Endothelial cell of hepatic sinusoid (primary cell): ENCODE measurements around the gene NLRP7.
"Not testable (repeated sequence)": the region's sequence is repeated elsewhere in the genome, so short reads cannot be mapped to it uniquely, and the experiment has no call there.

ENCODE experiments used
- in situ Hi-C: cut with HindIII; loops from 2 replicates; pipeline ENCODE4 v1.10.0; 2017; ENCODE audit warnings: low sequenced_read_pairs

Gene NLRP7

DNA sequence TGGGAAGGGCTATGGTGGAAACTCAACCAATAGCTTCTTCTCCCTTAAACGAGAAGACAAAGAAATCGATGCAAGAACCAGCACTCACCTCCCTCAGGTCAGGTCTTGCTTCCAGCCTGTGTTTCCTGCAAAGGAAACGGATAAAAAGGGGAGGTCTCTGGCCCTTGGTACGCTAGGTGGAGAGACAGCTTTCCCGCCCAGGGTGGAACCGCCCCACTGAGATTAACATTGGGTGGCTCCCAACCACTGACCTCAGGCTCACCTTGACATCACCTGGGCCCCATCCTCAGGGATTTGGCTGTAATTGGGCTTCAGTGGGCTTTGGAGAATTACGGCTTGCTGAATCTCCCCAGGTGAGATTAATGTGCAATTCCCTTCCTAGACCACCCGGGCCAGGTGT lies at the start of gene NLRP7:
Gene NLRP7 (minus strand): TSS at position 150 of the 400 bp plus-strand sequence.
- in situ Hi-C loops: no loop called here

DNA sequence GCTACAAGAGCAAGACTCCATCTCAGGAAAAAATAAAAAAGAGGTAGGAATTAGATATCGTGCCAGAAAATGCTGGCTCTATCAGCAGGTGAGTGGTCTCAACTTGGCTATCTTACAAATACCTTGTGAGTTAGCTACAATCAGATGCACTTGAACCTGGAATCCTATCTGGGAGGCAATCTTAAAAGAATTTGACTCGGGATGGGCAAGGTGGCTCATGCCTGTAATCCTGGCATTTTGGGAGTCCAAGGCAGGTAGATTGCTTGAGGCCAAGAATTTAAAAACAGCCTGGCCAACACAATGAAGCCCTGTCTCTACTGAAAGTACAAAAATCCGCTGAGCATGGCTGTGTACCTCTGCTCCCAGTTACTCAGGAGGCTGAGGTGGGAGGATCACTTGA lies 48.2 kb upstream of the NLRP7 start:
- in situ Hi-C loops: no loop called here

DNA sequence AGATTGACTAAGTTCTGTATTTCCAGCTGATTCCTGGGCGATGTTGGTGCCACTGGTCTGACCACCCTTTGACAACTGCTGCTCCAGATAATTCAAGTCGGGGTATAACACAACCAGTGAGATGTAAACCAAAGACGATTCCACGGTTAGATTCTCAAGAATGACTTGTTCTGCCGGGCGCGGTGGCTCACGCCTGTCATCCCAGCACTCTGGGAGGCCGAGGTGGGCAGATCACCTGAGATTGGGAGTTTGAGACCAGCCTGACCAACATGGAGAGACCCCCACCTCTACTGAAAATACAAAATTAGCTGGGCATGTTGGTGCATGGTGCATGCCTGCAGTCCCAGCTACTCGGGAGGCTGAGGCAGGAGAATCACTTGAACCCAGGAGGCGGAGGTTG lies 42.2 kb upstream of the NLRP7 start:
- in situ Hi-C loops: not testable (repeated sequence)

DNA sequence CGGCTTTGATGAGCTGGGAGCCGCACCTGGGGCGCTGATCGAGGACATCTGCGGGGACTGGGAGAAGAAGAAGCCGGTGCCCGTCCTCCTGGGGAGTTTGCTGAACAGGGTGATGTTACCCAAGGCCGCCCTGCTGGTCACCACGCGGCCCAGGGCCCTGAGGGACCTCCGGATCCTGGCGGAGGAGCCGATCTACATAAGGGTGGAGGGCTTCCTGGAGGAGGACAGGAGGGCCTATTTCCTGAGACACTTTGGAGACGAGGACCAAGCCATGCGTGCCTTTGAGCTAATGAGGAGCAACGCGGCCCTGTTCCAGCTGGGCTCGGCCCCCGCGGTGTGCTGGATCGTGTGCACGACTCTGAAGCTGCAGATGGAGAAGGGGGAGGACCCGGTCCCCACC lies 35.2 kb upstream of the NLRP7 start:
- in situ Hi-C loops: not testable (repeated sequence)

DNA sequence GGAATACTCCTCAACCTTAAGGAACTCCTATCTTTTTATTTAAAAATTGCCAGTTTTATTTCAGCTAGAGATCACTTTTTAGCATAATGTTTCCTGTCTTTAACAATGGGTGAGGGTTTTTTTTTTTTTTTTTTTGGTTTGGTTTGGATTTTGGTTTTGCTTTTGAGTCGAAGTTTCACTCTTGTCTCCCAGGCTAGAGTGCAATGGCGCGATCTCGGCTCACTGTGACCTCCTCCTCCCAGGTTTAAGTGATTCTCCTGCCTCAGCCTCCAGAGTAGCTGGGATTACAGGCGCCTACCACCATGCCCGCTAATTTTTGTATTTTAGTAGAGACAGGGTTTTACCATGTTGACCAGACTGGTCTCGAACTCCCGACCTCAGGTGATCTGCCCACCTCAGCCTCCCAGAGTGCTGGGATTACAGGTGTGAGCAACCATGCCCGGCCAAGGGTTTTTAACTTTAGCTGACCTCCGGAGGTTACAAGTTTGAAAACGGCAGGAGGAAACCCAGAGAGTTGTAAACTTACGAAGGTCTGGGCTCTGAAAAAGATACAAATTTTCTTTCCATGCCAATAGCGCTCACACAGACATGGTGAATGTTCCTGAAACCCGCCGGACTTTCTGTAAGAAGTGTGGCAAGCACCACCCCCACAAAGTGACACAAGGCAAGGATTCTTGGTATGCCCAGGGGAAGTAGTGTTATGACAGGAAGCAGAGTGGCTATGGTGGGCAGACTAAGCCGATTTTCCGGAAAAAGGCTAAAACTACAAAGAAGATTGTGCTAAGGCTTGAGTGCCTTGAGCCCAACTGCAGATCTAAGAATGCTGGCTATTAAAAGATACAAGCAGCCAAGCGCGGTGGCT lies 26.1 kb upstream of the NLRP7 start:
- in situ Hi-C loops: not testable (repeated sequence)

DNA sequence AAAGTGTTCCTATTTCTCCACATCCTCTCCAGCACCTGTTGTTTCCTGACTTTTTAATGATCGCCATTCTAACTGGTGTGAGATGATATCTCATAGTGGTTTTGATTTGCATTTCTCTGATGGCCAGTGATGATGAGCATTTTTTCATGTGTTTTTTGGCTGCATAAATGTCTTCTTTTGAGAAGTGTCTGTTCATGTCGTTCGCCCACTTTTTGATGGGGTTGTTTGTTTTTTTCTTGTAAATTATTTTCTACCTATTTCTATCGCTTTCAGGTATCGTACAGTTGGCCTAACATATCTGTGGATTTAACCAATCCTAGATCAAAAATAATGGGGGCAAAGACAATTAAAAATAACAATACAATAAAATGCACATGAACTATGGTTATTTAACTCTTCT lies 24.1 kb upstream of the NLRP7 start:
- in situ Hi-C loops: not testable (repeated sequence)

DNA sequence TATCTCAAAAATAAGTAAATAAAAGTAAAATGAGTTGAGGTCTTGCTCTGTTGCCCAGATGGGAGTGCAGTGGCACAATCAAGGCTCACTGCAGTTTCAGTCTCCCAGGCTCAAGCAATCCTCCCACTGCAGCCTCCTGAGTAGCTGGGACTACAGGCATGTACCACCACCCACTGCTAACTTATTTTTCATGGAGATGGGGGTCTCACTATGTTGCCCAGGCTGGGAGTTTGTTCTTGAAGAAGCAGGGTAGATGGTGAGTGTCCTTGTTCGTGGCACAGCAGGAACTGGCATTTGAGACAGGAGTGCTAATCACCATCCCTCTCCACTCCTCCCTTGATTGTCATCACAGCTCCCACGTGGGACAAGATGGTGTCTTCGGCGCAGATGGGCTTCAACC lies 22.3 kb upstream of the NLRP7 start:
- in situ Hi-C loops: no loop called here

DNA sequence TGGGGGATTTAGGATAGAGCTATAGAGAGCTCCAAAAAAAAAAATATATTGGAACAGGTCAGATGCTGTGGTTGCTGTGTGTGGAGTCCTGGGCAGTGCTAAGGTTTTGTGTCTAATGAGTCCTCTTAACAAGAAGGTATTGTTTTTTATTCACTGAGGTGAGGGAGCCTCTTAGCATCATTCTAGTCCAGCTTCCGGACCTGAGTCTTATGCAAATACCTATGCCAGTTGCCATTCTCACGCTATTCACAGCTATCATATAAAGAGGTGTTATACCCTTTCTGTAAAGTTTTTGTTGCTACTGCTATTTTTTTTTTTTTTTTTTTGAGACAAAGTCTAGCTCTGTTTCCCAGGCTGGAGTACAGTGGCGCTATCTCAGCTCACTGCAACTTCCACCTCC lies 20.3 kb upstream of the NLRP7 start:
- in situ Hi-C loops: no loop called here

DNA sequence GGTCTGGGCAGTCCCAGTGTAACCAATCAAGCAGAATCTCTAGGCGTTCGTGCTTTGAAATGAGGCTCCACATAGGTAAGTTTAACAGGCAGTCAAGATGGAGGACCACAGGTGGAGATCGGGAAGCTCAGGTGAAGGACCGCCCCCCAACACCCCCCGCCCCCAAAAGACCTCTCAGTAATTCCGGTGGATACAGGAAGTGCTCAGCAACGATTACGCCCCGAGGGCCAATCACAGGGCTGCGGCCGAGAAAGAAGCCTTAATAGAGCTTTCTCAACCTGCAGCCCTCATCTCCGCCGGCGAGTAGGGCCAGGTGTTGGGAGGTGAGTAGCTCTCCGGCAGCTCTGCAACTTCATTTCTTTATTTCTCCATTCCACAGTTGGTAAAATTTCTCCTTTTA lies 17.7 kb upstream of the NLRP7 start:
- in situ Hi-C loops: not testable (repeated sequence)

DNA sequence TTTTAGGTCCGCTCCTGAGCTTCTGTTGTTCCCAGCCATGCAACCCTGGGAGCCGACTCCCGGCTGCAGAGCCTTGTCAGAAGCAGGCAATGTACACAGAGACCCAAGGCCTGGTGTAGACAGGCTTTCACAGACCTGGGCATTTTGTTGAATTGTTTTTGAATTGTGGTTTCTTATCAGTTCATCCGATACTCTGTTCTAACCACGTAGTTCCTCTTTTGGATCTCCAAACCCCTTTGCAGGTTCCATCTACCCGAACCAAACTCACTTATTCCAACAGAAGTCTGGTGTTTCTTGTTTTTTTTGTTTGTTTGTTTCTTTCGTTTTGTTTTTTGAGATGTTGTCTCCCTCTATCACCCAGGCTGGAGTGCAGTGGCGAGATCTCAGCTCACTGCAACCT lies 12.5 kb upstream of the NLRP7 start:
- in situ Hi-C loops: no loop called here

DNA sequence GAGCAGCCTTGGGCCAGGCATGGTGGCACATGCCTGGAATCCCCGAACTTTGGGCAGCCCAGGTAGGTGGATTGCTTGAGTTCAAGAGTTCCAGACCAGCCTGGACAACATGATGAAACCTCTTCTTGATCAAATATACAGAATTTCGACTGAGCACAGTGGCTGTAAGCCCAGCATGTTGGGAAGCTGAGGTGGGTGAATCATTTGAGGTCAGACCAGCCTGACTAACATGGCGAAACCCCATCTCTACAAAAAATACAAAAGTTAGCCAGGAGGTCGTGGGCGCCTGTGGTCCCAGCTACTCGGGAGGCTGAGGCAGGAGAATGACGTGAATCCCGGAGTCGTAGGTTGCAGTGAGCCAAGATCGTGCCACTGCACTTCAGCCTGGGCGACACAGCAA lies 8.0 kb upstream of the NLRP7 start:
- in situ Hi-C loops: no loop called here

DNA sequence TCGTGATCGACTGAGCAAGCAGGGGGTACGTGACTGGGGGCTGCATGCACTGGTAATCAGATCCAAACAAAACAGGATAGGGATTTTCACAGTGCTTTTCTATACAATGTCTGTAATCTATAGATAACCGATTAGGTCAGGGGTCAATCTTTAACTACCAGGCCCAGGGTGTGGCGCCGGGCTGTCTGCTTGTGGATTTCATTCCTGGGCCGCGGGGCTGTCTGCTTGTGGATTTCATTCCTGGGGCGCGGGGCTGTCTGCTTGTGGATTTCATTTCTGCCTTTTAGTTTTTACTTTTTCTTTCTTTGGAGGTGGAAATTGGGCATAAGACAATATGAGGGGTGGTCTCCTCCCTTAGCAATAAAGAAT lies 6.0 kb upstream of the NLRP7 start:
- in situ Hi-C loops: not testable (repeated sequence)

DNA sequence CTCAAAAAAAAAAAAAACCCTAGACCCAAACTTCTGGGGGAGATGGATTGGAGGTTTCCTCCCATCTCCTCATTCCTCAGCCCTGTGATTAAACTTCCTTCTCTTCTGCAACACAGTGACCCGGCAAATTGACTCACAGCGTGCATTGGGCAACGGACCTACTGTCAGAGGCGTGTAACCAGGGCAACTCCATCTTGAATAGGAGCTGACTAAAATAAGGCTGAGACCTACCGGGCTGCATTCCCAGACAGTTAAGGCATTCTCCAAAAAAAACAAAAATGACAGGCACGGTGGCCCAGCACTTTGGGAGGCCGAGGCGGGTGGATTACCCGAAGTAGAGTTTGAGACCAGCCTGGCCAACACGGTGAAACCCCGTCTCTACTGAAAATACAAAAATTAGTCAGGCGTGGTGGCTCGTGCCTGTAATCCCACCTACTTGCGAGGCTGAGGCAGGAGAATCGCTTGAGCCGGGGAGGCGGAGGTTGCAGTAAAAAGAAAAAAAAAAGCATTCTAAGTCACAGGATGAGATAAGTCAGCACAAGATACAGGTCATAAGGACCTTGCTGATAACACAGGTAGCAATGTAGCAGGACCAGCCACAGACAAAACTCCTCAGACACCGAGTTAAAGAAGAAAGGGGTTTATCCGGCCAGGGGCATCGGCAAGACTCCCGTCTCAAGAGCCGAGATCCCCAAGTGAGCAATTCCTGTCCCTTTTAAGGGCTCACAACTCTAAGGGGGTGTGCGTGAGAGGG lies 5.4 kb upstream of the NLRP7 start:
- in situ Hi-C loops: no loop called here

DNA sequence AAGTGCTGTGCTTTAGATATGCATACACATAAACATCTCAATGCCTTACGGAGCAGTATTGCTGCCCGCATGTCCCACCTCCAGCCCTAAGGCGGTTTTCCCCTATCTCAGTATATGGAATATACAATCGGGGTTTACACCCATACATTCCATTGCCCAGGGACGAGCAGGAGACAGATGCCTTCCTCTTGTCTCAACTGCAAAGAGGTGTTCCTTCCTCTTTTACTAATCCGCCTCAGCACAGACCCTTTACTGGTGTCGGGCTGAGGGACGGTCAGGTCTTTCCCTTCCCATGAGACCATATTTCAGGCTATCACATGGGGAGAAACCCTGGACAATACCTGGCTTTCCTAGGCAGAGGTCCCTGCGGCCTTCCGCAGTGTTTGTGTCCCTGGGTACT lies 3.2 kb upstream of the NLRP7 start:
- in situ Hi-C loops: not testable (repeated sequence)

DNA sequence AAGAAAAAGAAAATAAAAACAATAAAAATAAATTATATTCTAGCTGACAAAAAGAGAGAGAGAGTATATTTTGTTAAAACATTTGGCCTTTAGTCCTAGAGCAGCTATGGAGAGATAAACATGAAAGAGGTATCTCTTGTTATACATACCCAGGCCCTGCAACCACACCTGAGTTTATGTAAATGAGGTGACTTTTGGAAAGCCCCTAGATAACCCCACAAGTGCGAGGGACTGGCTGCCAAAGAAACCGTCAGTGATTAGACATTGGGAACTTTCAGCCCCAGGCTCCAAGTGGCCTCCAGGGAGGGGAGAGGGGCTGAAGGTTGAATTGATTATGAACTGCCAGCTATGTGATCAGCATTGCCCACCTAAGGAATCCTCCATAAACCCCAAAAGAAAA lies 2.1 kb upstream of the NLRP7 start:
- in situ Hi-C loops: no loop called here

DNA sequence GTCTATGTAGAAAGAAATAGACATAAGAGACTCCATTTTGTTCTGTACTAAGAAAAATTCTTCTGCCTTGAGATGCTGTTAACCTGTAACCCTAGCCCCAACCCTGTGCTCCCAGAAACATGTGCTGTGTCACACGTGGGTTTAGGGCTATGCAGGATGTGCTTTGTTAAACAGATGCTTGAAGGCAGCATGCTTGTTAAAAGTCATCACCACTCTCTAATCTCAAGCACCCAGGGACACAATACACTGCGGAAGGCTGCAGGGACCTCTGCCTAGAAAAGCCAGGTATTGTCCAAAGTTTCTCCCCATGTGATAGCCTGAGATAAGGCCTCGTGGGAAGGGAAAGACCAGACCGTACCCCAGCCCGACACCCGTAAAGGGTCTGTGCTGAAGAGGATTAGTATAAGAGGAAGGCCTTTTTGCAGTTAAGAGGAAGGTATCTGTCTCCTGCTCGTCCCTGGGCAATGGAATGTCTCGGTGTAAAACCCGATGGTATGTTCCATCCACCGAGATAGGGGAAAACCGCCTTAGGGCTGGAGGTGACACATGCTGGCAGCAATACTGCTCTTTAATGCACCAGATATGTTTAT lies 3.5 kb downstream of the NLRP7 start:
- in situ Hi-C loops: not testable (repeated sequence)

DNA sequence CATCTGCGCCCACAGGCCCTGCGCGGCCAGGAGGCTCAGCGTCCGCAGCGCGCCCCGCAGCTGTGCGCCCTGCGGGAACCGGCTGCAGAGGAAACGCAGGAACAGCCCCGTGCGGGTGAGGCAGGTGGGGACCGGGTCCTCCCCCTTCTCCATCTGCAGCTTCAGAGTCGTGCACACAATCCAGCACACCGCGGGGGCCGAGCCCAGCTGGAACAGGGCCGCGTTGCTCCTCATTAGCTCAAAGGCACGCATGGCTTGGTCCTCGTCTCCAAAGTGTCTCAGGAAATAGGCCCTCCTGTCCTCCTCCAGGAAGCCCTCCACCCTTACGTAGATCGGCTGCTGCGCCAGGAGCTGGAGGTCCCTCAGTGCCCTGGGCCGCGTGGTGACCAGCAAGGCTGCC lies 7.8 kb downstream of the NLRP7 start:
- in situ Hi-C loops: not testable (repeated sequence)

DNA sequence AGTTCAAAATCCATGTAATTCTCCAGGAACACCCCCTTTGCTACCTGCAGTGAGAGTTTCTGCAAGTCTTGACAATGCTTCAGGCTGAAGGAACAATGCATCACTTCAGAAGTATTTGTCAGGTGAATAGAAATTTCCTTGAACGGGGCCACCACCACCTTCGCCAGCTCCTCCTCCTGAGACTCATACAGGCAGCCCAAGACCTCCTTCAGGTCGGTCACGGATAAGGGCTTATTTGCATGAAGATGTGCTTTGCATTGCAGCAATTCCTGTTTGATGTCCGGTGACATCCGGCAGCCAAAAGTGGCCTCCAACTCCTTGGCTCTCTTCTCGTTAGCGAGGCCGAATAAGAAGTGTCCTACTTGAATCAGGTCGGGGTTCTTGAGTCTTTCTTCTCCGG lies 8.4 kb downstream of the NLRP7 start:
- in situ Hi-C loops: no loop called here

DNA sequence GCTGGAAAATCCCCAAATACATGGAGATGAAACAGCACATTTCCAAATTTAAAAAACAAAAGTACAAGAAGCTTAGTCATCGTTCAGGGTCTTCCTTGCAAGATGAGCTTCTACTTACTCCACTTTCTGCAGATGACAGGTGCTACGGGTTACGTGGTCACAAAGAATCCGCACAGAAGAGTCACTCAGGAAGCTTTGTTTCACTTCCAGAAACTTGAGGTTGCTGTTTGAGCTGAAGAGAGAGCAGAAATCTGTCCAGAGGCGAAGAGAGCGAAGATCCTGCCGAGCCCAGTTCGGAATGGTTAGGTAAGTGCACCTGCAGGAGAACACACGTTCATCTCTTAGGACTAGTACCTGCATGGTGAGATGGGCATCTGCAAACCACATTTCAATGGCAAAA lies 9.4 kb downstream of the NLRP7 start:
- in situ Hi-C loops: no loop called here

DNA sequence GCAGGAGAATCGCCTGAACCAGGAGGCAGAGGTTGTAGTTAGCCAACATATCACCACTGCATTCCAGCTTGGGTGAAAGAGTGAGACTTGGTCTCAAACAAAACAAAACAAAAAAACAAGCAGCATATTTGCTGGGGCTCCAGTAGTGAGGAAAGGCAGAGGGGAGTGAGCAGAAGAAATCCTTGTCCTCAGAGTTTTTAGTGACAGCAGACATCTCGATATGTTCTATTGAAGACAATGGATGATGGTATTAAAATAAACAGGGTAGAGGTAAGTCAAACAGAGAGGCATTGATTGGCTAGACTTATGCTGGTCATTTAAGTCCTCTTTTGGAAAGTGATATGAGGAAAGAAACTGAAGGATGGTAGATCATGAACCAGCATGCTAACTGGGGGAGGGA lies 19.0 kb downstream of the NLRP7 start:
- in situ Hi-C loops: no loop called here

DNA sequence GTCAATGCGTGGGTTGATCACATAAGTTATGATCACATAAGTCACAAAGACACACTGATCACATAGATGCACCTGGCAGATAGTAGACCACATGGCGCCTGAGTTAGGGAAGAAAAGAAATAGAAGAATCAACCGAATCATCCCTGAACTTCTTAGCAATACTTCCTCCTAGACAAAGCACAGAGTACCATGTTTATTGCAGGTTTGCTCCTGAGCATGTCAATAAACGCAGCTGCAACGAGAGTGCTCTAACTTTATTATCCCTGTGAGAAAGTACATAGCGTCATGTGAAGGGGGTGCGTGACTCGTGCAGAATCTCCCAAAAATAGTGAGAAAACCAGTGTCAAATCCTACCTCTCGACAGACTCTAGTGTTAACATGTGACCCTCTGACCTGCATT lies 24.1 kb downstream of the NLRP7 start:
- in situ Hi-C loops: no loop called here

DNA sequence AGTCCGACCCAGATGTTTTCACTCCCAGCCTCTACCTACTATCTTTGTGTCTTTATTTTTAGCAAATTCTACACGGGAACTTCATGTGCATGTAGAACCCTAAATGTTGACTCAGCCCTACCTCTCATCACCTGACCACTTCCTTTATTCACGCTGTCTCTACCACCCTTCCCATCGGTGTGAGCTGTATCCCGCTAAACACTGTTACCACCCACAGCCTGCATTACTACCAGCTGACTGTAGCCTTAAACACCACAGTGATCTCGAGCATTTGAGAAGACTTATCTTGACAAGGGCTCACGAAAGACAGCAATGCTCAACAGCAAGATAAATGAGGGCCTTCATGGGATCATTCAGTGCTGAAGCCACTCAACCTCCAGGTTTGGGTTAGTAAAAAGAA lies 26.2 kb downstream of the NLRP7 start:
- in situ Hi-C loops: no loop called here
